CD4-positive, alpha-beta T cell treated with Interleukin-4 for 4 hours (primary cell): Measurements from ENCODE around the gene TDO2.
"Not testable (repeated sequence)": the region's sequence is repeated elsewhere in the genome, so short reads cannot be mapped to it uniquely, and the experiment has no call there.

Experiments
- DNase-seq: peaks from one replicate; pipeline ENCODE4 v3.0.0-alpha.2; 2020

Gene TDO2

DNA sequence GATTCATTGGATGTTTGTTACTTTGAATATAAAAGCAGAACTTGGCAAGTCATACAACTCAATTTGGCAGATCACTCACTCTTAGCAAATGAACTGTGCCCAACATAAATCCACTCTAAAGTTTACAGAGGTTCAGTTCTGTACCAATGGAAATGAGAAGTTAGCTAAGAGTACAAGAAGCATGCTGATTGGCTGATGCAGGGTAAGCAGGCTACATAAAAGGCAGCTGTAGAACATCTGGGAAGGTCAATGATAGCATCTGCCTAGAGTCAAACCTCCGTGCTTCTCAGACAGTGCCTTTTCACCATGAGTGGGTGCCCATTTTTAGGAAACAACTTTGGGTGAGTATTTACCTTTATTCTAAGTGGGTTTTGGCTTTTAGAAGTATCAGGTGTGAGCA is at the start of gene TDO2:
Gene TDO2, plus strand, starts transcription at position 244 of the 400 bp plus-strand sequence. Its CDS starts 63 bp downstream, at position 307.
- DNase-seq, result no peak

DNA sequence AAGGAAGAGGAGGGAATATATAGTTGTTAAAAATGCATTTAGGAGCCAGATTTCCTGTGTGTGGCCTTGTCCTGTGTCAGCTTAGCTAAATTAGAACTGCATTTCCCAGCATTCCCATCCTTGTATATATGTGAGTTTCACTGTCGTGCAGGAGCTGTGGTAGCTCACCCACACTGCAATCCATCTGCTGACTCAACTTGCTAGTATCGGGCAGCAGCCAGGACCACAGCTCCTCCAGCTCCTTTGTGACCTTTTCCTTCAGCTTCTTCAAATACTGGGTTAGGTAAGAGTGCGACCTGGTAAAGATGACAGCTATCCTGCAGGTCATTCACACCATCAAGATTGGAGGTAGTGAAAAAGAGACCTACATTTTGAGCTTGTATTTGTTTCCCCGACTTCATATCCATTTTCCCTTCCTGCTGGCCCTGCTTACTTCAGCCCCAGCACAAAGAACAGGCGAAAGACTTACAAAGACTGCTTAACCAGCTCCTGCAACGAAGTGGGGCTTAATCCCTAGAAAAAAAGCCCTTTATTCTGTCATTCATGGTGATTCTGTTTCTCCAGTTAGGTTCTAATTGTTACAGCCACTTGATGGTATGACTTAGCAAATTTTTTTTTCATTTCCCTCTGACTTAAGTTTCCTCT is 48.8 kb upstream of the TDO2 start:
- no peak for DNase-seq

DNA sequence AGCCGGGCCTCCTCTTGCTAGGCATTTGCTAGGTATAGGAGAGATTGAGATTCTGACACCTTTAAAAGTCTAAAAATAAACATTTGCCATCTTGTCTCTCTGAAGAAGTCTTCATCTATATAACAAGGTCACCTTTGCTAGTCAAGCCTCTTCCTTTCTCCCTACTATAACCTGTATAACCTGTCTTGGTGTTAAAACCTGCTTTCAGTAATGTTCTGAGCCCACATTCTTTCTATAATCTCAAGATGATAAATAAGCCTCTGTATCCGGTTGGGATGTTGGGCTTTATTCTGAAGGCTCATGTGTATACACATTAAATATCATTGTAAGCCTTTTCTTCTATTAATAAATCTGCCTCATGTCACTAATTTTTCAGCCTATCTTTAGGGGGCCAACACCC is 47.6 kb upstream of the TDO2 start:
- DNase-seq, result no peak

- no peak for DNase-seq
Measured at GRCh38 chr4:155866177-155866576, 37.3 kb upstream of the TDO2 start, which contains the start of gene ASIC5. ASIC5 (minus strand) TSS chr4:155866277; CDS start chr4:155866226, 51 bp downstream.

GRCh38 chr4:155875878-155876277 is 27.6 kb upstream of the TDO2 start:
- no peak for DNase-seq

- DNase-seq, result no peak
Measured at GRCh38 chr4:155877971-155878370, 25.5 kb upstream of the TDO2 start.

DNA sequence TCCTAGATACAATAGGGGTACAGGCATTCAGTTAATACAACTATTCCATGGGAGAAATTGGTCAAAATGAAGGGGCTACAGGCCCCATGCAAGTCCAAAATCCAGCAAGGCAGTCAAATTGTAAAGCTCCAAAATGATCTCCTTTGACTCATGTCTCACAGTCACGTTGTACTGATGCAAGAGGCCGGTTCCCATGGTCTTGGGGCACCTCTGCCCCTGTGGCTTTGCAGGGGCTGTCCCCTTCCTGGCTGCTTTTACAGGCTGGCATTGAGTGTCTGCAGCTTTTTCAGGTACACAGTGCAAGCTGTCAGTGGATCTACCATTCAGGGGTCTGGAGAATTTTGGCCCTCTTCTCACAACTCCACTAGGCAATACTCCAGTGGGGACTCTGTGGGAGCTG is 24.9 kb upstream of the TDO2 start:
- DNase-seq, result no peak

- DNase-seq, result no peak
Measured at GRCh38 chr4:155879767-155880166, 23.7 kb upstream of the TDO2 start.

DNA sequence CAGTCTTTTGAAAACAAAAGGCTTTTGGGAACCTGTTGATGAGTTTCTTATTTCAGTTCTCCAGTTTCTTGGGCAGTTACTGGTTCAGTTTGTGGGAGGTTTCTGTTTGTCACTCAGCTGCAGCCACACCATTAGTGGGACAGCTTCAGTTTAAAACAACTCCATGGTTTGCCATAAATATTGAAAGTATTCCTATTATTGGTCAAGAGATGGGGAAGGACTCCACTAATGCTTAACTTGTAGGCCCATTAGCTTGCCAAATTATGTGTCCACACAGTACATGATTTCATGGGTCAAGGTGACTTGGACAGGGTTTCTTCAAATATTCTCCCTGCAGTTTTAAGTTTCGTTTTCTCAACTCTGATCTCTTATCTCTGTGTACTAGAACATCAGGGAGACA is 21.9 kb upstream of the TDO2 start:
- no peak for DNase-seq

DNA sequence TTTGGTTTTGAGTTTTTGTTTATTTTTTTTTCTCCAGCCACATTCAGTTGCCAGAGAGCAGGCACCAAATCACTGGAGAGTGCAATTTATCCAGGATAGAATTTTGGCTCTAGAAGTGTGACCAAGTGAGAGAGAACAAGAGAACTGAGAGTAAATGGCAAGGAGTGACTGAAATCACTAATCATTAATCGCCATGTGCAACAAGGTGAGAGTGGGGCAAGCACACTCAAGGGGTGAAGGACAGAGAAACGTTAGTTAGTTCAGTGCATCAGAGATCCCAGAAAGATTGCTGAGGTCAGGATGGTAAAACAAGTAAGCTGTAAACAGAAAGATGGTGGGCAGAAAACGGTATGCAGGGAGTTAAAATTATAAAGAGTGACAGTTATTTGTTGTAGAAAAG is 19.6 kb upstream of the TDO2 start:
- no peak for DNase-seq

- no peak for DNase-seq
Measured at GRCh38 chr4:155885666-155886065, 17.8 kb upstream of the TDO2 start.

DNA sequence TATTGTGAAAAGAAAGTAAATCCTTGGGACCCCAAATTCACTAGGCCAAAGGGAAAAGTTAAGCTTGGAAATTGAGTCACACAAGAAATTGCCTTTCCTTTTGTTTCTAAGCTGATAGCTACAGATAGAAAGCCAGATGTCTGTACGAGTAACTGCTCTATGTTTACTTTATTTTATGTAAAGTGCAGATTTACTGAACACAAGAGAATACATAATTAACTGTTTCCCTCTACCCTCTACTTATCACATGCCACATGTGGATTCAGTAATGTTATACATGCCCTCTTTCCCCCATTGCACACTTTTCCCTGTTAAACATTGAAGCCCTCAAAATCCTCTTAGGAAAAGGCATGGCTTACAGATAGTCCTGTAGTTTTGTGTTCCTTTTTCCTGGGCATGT is 16.5 kb upstream of the TDO2 start:
- DNase-seq, result no peak

GRCh38 chr4:155887847-155888570 is 15.5 kb upstream of the TDO2 start:
- DNase-seq, result no peak

DNA sequence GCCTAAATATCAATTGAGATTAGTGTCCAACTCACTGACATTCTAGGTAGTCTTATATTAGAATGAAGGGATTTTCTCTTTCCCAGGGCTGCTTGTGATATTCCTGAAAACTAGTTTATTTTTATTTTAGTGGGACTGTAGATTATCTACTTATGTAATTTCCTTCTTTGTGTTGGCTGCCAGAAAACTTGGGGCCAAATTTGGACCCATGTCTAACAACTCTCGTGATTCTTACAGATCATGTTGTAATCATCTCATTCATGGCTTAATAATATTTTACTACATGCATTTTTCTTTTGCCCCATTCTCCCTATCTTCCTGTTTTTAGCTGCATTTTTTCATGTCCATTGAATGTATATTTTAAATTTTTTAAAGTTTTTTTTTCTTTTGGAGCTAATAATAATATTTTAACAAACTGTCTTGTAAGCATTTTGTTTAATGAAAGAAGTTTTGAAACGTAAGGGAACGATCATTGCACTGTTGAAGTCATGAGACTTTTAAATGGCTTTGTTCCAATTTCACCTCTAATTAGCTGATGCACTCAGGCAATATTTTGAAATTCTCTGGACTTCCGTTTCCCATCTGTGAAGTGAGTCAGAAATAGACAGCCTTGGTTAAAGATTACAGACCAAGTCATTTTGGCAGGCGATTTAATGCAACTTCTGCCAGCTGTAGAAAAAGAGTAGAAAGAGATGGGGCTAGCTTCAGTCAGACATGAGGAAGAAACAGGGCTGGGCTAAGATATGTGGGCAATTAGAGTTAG is 14.3 kb upstream of the TDO2 start:
- no peak for DNase-seq

DNA sequence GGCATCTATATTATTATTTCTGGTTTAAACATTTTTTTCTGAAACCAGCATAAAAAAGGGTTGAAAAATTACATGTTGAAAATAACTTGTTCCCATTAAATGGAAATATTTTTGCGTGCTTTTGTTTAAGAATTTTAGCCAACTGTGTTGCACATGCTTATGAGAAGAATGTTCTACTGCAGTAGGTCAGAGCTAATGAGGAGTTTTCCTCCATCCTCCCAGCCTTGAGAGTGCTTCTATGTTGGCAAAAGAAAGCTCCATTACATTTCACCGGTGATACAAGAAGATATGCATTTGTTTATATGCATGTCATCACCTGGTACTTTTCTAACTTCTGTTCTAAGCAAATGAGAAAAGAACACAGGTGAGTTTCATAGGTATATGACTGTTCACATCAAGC is 13.6 kb upstream of the TDO2 start:
- no peak for DNase-seq

DNA sequence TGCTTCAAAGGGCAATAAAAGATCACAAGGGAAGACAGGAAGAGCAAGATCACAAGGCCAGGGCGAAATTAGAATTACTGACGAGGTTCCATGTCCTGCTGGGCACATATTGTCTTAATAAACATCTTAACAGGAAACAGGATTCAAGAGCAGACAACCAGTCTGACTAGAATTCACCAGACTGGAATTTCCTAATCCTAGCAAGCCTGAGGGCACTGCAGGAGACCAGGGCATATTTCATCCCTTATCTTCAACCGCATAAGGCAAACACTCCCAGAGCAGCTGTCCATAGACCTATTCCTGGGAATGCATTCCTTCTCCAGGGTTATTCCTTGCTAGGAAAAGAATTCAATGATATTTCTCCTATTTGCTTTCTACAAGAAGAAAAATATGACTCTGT is 12.4 kb upstream of the TDO2 start:
- DNase-seq, result no peak

- not testable (repeated sequence) for DNase-seq
Measured at GRCh38 chr4:155898371-155898770, 5.1 kb upstream of the TDO2 start.

- DNase-seq, result no peak
Measured at GRCh38 chr4:155899891-155900290, 3.6 kb upstream of the TDO2 start.

DNA sequence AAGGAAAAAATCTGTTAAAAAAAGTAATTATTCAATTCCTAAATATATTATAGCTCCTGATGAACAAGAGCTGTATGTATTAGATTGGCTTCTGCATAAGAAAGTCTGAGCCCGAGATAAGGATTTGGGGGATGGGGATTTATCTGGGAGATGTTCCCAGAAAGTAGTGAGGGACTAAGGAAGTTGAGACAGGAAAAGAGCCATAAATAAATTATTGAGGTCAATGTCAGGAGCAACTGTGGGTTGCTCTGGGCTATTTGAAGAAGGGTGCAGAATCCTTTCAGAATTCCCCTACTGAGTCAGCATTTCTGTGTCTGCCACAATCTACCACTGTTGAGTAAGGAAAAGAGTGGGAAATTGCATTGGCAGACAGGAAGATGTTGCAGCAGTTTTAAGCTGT is 3.1 kb upstream of the TDO2 start:
- no peak for DNase-seq

GRCh38 chr4:155901013-155901412 is 2.5 kb upstream of the TDO2 start:
- DNase-seq, result no peak

DNA sequence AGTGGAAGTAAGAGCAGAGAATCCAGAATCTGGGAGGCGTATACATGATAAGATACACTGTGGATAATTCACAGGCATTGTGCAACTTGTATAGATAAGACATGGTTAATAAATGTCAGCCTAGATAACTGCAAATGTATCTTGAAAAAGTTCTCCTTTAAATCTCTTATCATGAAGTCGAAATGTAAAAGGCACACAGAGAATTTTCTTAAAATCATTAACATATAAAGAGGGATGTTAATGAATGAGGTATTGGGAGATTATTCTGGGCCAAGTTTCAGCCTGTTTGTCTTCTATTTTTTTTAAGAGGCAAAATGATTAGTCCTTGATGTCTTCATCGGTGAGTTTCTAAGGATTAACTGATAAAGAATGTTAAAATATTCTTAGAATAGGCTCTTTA is 835 bp downstream of the TDO2 start:
- no peak for DNase-seq

- DNase-seq, result no peak
Measured at GRCh38 chr4:155906554-155907247, 3.2 kb downstream of the TDO2 start.

GRCh38 chr4:155907556-155907955 is 4.1 kb downstream of the TDO2 start:
- DNase-seq, result no peak
